HUDEP-2 (cell line): ENCODE measurements around the gene RUFY1.
"Not testable (repeated sequence)": the region's sequence is repeated elsewhere in the genome, so short reads cannot be mapped to it uniquely, and the experiment has no call there.

Experiments used
- DNase-seq, 76 experiments: peaks; one replicate each; lab custom pipeline; 2025; ENCODE audit not compliant: unreplicated experiment in 76 of 76; lab: John Stamatoyannopoulos, UW

Gene RUFY1

GRCh38 chr5:179620293-179620692, 69.9 kb downstream of the RUFY1 start:
- peak in 1 of 76 experiments; percentile 13 for DNase-seq

- DNase-seq: peak in 9 of 76 experiments; percentile 15 to 44 (median 29)
These were observed 70.5 kb downstream of the RUFY1 start for GRCh38 chr5:179620703-179621350.

- DNase-seq: no peak
These were observed 71.3 kb downstream of the RUFY1 start for GRCh38 chr5:179621551-179622214.

- DNase-seq: peak in 75 of 76 experiments; percentile 86 to 99 (median 97)
These were observed 72.9 kb downstream of the RUFY1 start, which contains the start of gene HNRNPH1 for GRCh38 chr5:179623003-179623905. HNRNPH1 (minus strand) TSS chr5:179623671; CDS start chr5:179623133, 538 bp downstream.

DNA sequence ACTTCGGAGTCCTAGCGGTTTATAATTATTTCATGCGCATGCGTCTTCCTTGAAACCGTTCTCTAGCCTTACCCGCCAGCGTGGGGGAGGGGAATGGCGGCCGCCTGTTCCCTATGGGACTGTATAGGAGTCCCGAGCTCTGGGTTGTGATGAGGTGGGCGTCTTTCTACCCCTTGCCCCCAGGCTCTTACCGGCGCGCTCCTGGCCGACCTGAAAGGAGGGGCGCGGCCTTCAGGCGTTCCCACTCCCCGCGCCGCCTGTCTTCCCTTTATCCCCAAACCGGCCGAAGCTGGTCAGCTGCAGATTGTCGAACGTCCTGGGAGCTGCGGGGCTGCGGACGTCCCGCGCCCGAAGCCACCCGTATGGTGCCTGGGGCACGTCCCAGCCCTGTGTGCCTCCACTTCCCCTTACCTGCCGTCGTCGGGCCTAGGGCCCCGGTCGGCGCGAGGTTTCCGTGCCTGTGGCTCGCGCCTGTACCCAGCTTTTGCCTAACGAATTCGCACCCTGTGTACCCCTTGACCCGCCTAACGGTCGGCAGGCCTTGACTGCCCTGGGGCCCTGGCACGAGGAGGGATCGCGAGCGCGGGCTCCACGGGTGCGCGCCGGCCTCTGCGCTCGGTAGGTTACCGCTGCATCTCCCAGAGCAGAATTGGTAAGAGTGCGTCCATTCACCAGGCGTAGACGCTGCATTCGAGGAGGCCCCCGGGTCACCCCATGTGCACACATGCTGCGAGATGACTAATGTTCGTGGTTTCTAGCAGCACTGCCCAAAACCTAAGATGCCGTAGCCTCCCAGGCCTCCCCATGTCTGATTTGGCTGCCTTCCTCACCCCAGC, 73.8 kb downstream of the RUFY1 start:
- peak in 44 of 76 experiments; percentile 8 to 93 (median 40) for DNase-seq

DNA sequence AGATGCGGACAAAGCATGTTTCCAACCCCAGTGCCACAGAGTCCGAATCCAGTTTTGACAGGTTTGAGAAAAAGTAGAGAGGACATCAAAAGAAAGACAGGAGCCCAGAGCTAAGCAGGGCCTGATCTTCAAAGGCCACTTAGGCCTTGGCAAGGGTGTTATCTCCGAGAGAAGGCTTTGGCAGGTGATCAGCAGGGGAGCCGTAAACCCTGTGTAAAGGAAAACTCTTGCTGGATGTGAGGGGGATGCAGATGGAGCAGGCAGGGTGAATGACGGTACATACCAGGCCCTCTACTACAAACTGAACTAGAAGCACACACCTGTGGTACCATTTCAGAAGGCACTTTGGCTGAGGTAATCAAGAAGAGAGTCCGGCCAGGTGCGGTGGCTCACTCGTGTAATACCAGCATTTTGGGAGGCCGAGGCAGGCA, 74.5 kb downstream of the RUFY1 start:
- DNase-seq: peak in 9 of 76 experiments; percentile 34 to 68 (median 52)

- DNase-seq: not testable (repeated sequence)
These were observed 83.4 kb downstream of the RUFY1 start for GRCh38 chr5:179633501-179634369.

DNA sequence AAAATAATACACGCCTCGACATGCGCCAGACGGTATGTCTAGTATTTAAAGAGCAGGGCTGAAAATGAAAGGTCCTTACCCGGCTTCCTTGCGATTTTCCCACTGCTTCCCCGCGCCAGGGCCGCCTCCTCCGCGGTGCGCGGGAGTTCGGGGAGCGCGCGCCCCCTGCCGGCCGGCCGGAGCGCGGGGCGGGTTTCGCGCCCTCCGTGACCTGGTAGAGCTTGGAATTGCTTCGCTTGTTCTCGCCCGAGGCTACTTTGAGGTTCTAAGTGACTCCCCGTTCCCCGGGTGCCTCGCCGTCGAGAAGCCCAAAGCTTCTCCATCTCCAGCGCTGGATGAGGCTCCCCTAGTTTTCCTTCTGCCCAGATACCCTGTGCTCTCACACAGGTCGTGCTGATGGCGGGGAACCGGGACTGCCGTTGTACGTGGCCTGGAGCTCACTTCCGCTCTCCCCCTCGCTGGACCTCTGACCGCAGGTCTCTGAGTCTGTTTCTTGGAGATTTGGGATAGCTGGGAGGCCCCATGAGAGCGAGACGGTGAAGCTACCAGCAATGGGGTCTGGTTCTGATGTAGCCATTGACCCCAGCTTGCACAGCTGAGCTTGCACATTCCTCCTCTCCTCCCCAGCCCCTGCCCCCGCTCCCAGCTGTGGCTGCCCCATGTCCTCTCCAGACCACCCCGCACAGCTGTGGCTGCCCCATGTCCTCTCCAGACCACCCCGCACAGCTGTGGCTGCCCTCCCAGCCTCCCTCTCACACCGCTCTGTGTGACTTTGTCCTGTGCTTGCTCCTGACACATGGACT, 84.2 kb downstream of the RUFY1 start:
- DNase-seq: not testable (repeated sequence)

GRCh38 chr5:179639296-179639695, 88.9 kb downstream of the RUFY1 start:
- not testable (repeated sequence) for DNase-seq

GRCh38 chr5:179641745-179642144, 91.4 kb downstream of the RUFY1 start:
- DNase-seq: not testable (repeated sequence)

DNA sequence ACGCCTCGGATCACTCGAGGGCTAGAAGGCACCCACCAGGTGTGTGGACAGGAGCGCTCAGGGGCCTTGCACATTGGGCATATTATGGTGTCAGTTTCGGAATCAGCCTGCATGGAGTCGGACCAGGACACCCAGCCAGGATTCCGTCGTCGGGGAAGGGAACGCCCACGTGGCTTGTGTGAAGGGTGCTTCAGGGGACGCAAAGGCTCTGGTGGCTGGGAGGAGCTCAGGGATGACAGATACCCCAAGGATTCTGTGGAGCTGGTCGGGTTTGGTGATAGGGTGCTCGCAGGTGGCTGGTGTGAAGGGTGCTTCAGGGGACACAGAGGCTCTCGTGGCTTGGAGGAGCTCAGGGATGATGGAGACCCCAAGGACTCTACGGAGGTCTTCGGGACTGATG, 92.3 kb downstream of the RUFY1 start:
- not testable (repeated sequence) for DNase-seq

- not testable (repeated sequence) for DNase-seq
These were observed 93.0 kb downstream of the RUFY1 start for GRCh38 chr5:179643141-179643920.

DNA sequence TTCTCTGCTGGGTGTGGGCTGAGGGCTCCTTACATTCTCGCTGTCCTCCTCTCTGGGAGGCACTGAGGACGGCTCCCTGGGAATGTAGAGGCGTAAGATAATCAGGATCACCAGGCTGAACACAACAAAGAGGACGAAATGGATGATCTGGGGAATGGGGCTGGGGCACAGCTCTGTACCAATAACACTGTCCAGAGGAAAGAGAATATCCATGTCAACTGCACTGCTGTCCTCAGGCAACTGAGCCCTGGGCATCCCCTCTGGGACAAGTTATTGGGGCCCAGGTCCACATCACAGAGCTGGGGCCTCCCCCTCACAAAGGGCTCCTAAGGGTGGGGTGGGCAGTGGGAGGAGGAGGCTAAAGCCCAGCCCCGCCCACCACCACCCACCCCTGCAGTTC, 94.4 kb downstream of the RUFY1 start:
- DNase-seq: not testable (repeated sequence)

- no peak for DNase-seq
These were observed 98.1 kb downstream of the RUFY1 start for GRCh38 chr5:179648410-179648809.

- not testable (repeated sequence) for DNase-seq
These were observed 98.9 kb downstream of the RUFY1 start for GRCh38 chr5:179649166-179649703.

GRCh38 chr5:179650245-179650644, 99.9 kb downstream of the RUFY1 start:
- DNase-seq: not testable (repeated sequence)

- not testable (repeated sequence) for DNase-seq
These were observed 102.8 kb downstream of the RUFY1 start for GRCh38 chr5:179653135-179653534.
